Left kidney (tissue), 8 donors: Measurements from ENCODE around the gene NGLY1. TPM values are rescaled to one million over a fixed set of nuclear protein-coding genes. Genes with fewer than 3 reads are reported as not detected.

Experiments
- DNase-seq: peaks from one replicate; pipeline ENCODE4 v3.0.0-alpha.2; 2013
- long read RNA-seq, 8 donors: transcript quantifications; one replicate each; lab custom pipeline, GENCODE V29; 2026
- polyA plus RNA-seq: library from polyadenylated mRNA; unstranded; fragments of 120-200 nt; gene quantifications from one replicate; pipeline ENCODE4 v1.2.1, GENCODE V29; 2013; ENCODE audit not compliant: insufficient read length

NGLY1 gene
- polyA plus RNA-seq, result 46.6 TPM
- long read RNA-seq, donor 1, transcript NGLY1-202 (12 exons, 2,473 nt), result major isoform, 13 of 72 reads
- long read RNA-seq, donor 1, partial matches to known transcripts, result 57 of 72 reads
- long read RNA-seq, donor 1, other reads (novel, unspliced or antisense), result 0 of 72 reads
- long read RNA-seq, donor 2, transcript NGLY1-202 (12 exons, 2,473 nt), result major isoform, 5 of 16 reads
- long read RNA-seq, donor 2, partial matches to known transcripts, result 6 of 16 reads
- long read RNA-seq, donor 2, other reads (novel, unspliced or antisense), result 0 of 16 reads
- long read RNA-seq, donor 3, transcript NGLY1-202 (12 exons, 2,473 nt), result major isoform, 5 of 7 reads
- long read RNA-seq, donor 3, partial matches to known transcripts, result 0 of 7 reads
- long read RNA-seq, donor 3, other reads (novel, unspliced or antisense), result 0 of 7 reads
- long read RNA-seq, donor 4, result 0 reads
- long read RNA-seq, donor 5, transcript NGLY1-202 (12 exons, 2,473 nt), result major isoform, 13 of 24 reads
- long read RNA-seq, donor 5, partial matches to known transcripts, result 7 of 24 reads
- long read RNA-seq, donor 5, other reads (novel, unspliced or antisense), result 0 of 24 reads
- long read RNA-seq, donor 6, transcript NGLY1-202 (12 exons, 2,473 nt), result major isoform, 5 of 24 reads
- long read RNA-seq, donor 6, partial matches to known transcripts, result 19 of 24 reads
- long read RNA-seq, donor 6, other reads (novel, unspliced or antisense), result 0 of 24 reads
- long read RNA-seq, donor 7, transcript NGLY1-202 (12 exons, 2,473 nt), result major isoform, 12 of 27 reads
- long read RNA-seq, donor 7, partial matches to known transcripts, result 11 of 27 reads
- long read RNA-seq, donor 7, other reads (novel, unspliced or antisense), result 0 of 27 reads
- long read RNA-seq, donor 8, transcript NGLY1-202 (12 exons, 2,473 nt), result major isoform, 5 of 6 reads
- long read RNA-seq, donor 8, partial matches to known transcripts, result 0 of 6 reads
- long read RNA-seq, donor 8, other reads (novel, unspliced or antisense), result 0 of 6 reads

- peak; percentile 78 for DNase-seq
Measured at GRCh38 chr3:25782938-25783660, at the start of gene NGLY1. NGLY1 (minus strand) TSS chr3:25783443; CDS start chr3:25783390, 53 bp downstream.

GRCh38 chr3:25831578-25831977 is 48.3 kb upstream of the NGLY1 start:
- no peak for DNase-seq

- no peak for DNase-seq
Measured at GRCh38 chr3:25830373-25831280, 47.4 kb upstream of the NGLY1 start.

GRCh38 chr3:25826510-25826909 is 43.3 kb upstream of the NGLY1 start:
- no peak for DNase-seq

GRCh38 chr3:25823314-25823713 is 40.1 kb upstream of the NGLY1 start:
- DNase-seq, result no peak

GRCh38 chr3:25821746-25822573 is 38.7 kb upstream of the NGLY1 start:
- no peak for DNase-seq

- DNase-seq, result no peak
Measured at GRCh38 chr3:25820816-25821486, 37.7 kb upstream of the NGLY1 start.

- DNase-seq, result no peak
Measured at GRCh38 chr3:25820366-25820765, 37.1 kb upstream of the NGLY1 start.

- no peak for DNase-seq
Measured at GRCh38 chr3:25818335-25818734, 35.1 kb upstream of the NGLY1 start.

GRCh38 chr3:25817638-25818037 is 34.4 kb upstream of the NGLY1 start:
- DNase-seq, result no peak

- DNase-seq, result no peak
Measured at GRCh38 chr3:25817107-25817506, 33.9 kb upstream of the NGLY1 start.

- no peak for DNase-seq
Measured at GRCh38 chr3:25812644-25813043, 29.4 kb upstream of the NGLY1 start.

- DNase-seq, result no peak
Measured at GRCh38 chr3:25804676-25805075, 21.4 kb upstream of the NGLY1 start.

- DNase-seq, result no peak
Measured at GRCh38 chr3:25803833-25804232, 20.6 kb upstream of the NGLY1 start.

GRCh38 chr3:25801786-25802185 is 18.5 kb upstream of the NGLY1 start:
- DNase-seq, result no peak

- peak; percentile 86 for DNase-seq
Measured at GRCh38 chr3:25789596-25790556, 6.6 kb upstream of the NGLY1 start, which contains the start of gene OXSM. OXSM (plus strand) TSS chr3:25790090; CDS start chr3:25791021, 931 bp downstream.

GRCh38 chr3:25789209-25789595 is 6.0 kb upstream of the NGLY1 start:
- DNase-seq, result no peak

- DNase-seq, result no peak
Measured at GRCh38 chr3:25787689-25788088, 4.4 kb upstream of the NGLY1 start.
